Measurements from ENCODE around the gene OGA. TPM values are rescaled to one million over a fixed set of nuclear protein-coding genes. Genes with fewer than 3 reads are reported as not detected.

OGA gene
- total and polyA plus RNA-seq, 9 of the 15 experiments (the other 6 are each of a cell fraction or from before 2014, with no cell fraction given), result 13.5 to 73.5 (median 59.5) TPM

GRCh38 chr10:101824736-101825135, 6.5 kb upstream of the OGA start (continued):
- TF ChIP-seq NRF1 (conservative IDR thresholded peaks at IDR 0.05 in 1 of 2, IDR thresholded peaks at IDR 0.05 in 1 of 2), result no peak
- peak; percentile 91 for TF ChIP-seq SOX6 (IDR thresholded peaks at IDR 0.05)
- no peak for TF ChIP-seq KAT7 (CRISPR knock-in tag; IDR thresholded peaks at IDR 0.05; ENCODE audit: borderline replicate concordance)
- TF ChIP-seq SMAD1 (IDR thresholded peaks at IDR 0.05; ENCODE audit: low read depth, low read length, partially characterized antibody), result no peak
- no peak for TF ChIP-seq NCOA6 (IDR thresholded peaks at IDR 0.05)
- TF ChIP-seq ZBTB34 (CRISPR knock-in tag; IDR thresholded peaks at IDR 0.05), result no peak
- no peak for TF ChIP-seq SUPT5H (IDR thresholded peaks at IDR 0.05)
- TF ChIP-seq ZNF280A (IDR thresholded peaks at IDR 0.05; ENCODE audit: low read depth, partially characterized antibody), result no peak
- no peak for TF ChIP-seq ZBTB43 (CRISPR knock-in tag; IDR thresholded peaks at IDR 0.05)
- no peak for TF ChIP-seq ZNF830 (CRISPR knock-in tag; IDR thresholded peaks at IDR 0.05)
- TF ChIP-seq HIVEP1 (CRISPR knock-in tag; IDR thresholded peaks at IDR 0.05), result no peak
- TF ChIP-seq KLF13 (tag; IDR thresholded peaks at IDR 0.05; ENCODE audit: borderline replicate concordance, low read depth), result no peak
- TF ChIP-seq CREBBP (IDR thresholded peaks at IDR 0.05; ENCODE audit: low read depth, low read length), result no peak
- TF ChIP-seq ZNF785 (CRISPR knock-in tag; IDR thresholded peaks at IDR 0.05), result no peak
- TF ChIP-seq TAF1 (IDR thresholded peaks at IDR 0.05; ENCODE audit: control insufficient read depth, extremely low read depth, insufficient read depth, low read length, severe bottlenecking), result no peak
- no peak for TF ChIP-seq ZBTB17 (CRISPR knock-in tag; IDR thresholded peaks at IDR 0.05)
- 0 out of 2 replicates have a peak, but pooled peaks have one; percentile 26 for TF ChIP-seq MTA1 (IDR thresholded peaks at IDR 0.05; ENCODE audit: borderline replicate concordance)
- TF ChIP-seq ELK3 (CRISPR knock-in tag; IDR thresholded peaks at IDR 0.05), result no peak
- TF ChIP-seq RCOR1 (IDR thresholded peaks at IDR 0.05; ENCODE audit: borderline replicate concordance in 1 of 2, low read depth in 2 of 2, low read length in 2 of 2), result peak in 1 of 2 experiments; percentile 54; a peak in 1 of 4 replicates
- no peak for TF ChIP-seq ETV5 (CRISPR knock-in tag; IDR thresholded peaks at IDR 0.05; ENCODE audit: low read depth)
- TF ChIP-seq KLF16 (IDR thresholded peaks at IDR 0.05), result peak; percentile 76; the same call in 1 of the 2 replicates
- TF ChIP-seq CTCFL (IDR thresholded peaks at IDR 0.05; ENCODE audit: borderline replicate concordance, insufficient read depth, low read depth, low read length, poor library complexity, severe bottlenecking), result no peak
- TF ChIP-seq ZNF696 (CRISPR knock-in tag; conservative IDR thresholded peaks at IDR 0.05), result no peak

Measured in K562 (cell line).